Hepatic stellate cell (primary cell): Measurements from ENCODE around the gene CAPN9.

Experiments
- DNase-seq: peaks from one replicate; pipeline ENCODE4 v3.0.0; 2011; ENCODE audit warnings: low spot score

The CAPN9 gene

DNA sequence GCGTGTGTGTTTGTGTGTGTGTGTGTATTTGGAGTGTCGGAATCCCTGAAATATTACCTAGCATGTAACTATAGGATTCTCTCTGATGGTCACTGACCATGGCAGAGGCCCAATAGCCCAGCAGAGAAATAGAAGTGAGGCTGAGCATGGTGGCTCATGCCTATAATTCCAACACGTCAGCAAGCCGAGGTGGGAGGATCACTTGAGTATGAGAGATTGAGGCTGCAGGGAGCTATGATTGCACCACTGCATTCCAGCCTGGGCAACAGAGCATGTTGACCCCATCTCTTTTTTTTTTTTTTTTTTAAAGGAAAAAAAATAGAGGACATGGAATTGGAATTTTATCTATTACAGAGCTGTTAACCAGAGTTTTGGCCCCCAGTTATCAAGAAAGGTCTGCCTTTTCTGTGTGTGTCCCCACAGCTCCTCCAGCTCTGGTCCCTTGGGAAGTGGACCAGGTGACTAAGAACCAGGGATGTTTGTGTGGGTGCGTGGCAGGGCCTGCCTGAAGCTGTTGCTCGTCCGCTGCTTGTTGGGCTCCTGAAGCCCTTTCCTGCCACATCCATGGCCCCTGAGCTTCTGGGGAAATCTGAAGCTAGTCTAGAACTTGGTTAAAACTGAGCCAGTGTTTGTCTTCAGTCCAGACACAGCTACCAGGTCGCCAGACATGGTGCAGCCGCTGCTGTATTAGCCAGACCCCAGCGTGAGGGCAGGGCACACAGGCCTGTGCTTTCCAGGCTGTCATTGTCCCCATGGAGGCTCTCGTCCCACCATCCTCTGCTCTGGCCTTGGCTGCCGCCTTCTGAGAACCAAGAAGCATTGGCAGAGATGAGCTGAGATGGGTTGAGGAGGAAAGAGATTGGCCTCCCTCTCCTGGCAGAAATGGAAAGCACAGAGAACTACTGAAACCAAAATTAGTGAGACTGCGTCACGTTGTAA lies 25.5 kb downstream of the CAPN9 start:
- peak; percentile 81 for DNase-seq

DNA sequence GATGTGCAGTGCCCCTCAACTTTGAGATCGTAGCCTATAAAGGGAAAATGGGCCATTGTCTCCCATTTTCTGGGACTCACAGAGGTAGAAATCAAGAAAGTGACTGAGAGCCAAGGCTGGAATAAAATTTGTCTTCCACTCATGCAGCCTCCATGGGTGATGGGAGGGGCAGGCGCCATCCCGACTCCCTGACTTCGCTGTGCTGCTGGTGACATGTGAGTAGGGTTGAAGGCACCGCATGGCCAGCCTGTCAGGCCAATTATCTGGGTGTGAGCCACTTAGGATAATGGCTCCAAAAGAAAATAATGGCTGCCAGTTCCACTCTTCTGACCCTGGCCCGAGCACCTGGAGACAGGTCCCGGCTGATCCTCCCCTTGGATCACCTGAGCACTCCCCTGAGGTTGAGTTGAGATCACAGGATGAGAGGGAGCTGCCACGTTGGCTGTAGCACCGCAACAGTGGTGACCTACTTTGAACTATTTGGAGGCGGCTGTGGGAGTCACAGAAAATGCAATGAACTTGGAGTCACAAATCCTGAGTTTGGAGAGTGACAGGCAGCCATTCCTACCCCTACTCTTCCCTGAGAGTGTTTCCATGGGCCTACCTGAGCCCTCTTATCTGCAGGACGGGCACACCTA lies 26.3 kb downstream of the CAPN9 start:
- no peak for DNase-seq

DNA sequence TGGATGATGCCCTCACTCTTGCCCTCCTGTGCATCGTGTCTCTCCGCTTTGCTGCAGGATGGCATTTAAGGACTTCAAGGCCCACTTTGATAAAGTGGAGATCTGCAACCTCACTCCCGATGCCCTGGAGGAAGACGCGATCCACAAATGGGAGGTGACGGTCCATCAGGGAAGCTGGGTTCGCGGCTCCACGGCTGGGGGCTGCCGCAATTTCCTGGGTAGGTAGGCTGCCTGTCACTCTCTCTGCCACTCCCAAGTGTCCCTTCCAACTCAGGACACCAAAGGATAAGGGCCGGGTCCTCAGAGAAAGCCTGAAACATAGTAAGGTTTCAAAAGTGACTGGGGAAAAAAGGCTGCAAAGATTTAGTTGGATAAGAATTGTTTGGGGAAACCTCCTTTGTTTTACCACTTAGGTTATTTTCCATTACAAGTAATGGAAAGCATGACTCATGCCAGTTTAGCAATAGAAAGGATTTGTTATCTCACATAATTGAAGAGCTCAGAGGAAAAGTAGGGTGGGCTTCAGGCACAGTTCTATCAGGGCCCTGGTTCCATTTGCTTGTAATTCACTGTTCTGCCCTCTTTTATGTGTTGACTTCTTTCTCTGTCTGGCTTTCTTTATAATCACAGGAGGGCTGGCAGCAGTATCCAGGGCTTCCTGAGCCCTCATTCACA lies 31.9 kb downstream of the CAPN9 start:
- DNase-seq = no peak

DNA sequence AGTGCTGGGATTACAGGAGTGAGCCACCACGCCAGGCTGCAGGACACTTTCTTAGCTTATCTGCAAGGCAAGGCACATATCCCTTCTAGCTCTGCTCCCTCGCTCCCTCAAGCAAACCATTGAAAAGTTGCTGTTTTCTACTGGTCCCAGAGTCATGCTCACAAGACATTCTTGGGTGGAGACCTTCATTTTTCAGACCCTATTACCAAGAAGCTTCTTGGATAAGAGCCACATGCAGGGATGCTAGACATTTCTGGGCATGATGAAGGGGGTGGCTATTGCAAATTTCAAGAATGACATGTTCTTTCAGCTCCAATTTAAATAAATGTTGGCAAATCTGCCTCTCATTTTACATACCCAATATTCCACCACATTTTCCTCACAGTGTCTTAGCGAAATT lies 33.9 kb downstream of the CAPN9 start:
- no peak for DNase-seq

DNA sequence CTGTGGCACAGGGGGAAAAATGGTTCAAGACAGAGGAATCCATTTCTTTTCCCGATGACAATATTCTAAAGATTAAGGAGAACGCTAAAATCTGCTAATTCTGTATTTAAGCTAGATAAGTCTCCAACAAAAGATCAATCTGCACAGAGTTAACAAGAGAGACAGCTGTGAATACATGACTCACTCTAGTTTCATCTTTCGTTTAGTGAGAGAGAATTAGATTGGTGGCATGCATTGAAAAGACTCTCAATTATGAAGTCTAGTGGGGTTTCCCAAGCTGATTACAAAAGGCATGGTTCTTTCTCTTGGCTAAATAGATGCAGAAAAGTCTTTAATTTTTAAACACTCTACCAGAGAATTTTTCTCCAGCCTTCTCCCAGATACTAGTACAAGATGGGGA lies 34.4 kb downstream of the CAPN9 start:
- DNase-seq = no peak

DNA sequence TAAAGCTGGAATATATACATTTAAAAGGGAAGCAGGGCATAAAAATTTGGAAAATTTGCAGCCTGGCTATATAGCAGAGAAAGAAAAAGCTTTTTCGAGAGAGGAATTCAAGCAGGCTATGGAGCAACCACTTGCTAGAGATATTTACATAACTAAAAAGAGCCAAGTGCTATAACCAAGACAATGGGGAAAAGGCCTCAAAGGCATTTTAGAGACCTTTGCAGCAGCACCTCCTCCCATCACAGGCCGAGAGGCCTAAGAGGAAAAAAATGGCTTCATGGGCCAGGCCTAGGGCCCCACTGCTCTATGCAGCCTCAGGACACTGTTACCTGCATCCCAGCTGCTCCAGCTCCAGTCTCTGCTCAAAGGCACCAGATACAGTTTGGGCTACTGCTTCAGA lies 37.0 kb downstream of the CAPN9 start:
- DNase-seq = no peak

DNA sequence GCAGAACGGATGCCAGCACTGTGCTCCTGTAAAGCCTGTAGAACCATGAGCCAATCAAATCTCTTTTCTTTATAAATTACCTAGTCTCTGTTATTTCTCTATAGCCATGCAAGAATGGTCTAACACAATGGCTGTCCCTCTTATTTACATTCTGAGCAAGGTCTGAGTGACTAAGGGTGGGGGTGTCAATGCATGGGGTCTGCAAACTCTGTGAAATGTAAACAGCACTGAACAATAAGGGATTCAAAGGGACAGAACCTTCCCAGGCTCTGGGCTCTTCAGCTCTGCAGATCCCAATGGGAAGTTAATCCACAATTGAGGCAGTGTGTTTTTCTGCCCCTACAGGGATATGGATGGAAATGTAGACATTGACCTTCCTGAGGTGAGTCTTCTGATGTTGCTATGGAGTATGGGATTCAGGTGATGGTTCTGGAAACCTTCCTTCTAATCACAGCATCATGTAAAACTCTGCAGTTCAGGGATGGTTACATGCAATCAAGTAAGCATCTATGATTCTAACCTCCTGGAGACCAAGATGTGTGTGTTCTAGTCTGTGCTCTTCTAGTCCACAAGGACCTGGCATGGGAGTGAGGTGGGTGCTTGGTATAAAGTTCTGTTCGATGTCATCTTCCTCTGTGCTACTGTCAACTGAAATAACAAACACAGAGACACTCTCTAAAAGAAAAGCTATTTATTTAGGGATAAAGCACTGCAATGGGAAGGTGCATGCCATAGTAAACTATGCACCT lies 38.6 kb downstream of the CAPN9 start:
- DNase-seq = no peak

DNA sequence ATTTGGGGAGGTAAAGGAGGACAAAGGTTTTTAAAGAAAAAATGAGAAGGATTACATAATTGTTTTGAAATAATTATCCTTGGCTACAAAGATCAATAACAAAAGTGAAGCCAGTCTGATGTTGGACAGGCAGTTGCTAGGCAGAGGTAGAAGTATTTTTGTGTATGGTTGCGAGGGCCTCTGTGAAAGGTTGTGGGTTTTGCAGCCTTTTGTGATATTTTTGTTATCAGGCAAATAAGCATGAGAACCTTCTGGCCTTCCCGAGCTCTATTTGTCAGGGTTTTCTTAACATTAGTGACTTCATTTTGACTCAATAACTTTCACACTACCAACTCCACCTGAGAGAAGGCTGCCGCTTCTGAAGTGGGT lies 39.2 kb downstream of the CAPN9 start:
- no peak for DNase-seq

DNA sequence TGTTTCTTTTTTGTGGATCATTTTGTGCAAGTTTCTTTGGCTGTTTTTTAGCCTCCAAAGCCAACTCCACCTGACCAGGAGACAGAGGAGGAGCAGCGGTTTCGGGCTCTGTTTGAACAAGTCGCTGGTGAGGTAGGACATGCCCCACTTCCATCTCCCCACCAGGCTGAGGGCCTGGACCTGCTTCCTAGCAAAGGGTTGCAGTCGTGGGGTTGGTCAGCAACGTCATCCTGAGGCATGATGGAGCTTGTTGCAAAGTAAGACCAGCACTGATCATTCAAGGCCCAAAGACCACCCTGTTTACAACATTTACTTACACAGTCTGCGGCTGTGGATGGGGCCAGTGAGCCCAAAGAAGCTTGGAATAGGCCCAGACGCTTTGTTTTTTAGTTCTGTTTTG lies 40.3 kb downstream of the CAPN9 start:
- no peak for DNase-seq

DNA sequence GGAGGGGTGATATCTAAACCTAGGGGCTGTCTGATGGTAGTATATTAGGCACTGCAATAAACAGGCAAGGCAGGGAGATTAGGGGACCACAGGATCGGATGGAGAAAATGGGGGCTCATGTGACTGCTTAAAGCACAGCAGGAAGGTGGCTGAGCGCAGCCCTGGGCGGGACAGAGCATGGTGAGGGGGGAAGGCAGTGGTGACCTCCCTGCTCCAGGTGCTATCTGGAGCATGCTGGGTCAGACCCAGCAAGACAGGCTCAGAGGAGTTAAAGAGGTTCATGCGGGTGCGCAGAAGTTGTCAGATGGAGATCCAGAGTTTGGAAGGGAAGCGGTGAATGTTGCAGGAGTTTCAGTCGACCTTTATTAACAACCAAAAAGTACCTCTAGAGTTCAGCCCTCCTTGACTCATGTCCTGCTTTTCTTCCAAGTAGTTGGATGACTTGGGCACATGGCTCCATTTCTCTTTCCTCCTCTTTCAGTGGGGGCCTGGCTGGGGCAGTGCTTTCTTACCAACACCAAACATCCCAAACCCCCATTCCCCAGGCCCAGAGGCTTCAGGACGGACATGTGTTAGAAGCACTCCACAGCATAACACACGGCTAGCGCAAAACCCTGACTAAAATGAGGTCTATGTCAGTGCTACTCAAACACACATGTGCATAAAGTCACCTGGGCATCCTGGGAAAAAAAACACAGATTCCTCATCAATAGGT lies 41.5 kb downstream of the CAPN9 start:
- no peak for DNase-seq

DNA sequence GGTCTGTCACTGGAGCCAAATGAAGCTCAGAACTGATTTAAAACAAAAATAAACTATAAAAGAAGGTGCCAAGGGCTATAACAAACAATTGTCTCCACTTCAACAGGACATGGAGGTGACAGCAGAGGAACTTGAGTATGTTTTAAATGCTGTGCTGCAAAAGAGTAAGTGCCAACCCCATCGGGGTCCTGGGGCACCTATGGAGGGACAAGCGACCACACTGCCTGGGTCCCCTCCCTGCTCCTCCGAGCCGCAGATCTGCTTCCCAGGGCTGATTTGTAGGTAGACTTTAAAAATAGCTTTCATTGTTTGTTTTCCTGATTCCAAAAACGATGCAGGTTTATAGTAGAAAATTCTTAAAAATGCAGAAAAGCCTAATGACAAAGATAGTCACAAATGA lies 42.8 kb downstream of the CAPN9 start:
- no peak for DNase-seq

DNA sequence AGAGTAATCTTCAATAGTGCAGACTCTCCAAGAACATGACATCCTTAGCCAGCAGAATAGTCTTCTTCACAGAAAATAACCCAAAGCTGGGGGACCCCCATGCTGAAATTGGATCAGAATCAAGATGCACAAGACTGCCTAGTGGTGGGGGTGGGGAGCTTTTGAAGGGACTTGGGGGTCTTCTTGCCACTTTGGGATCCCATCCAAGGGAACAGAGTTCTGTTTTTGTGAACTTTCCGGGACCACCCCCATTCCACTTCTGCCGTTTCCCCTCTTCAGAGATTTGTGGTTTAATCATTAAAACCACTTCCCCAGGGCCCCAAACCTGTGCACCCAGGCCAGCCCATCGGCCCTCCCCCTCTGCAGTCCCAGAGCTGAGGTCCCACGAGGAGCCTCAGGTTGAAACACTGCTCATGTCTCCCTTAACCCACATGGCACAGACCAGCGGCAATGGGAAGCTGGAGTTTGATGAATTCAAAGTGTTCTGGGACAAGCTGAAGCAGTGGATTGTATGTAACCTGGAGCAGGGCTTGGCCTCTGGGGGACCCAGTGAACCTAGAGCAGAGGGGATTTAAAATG lies 44.9 kb downstream of the CAPN9 start:
- no peak for DNase-seq

DNA sequence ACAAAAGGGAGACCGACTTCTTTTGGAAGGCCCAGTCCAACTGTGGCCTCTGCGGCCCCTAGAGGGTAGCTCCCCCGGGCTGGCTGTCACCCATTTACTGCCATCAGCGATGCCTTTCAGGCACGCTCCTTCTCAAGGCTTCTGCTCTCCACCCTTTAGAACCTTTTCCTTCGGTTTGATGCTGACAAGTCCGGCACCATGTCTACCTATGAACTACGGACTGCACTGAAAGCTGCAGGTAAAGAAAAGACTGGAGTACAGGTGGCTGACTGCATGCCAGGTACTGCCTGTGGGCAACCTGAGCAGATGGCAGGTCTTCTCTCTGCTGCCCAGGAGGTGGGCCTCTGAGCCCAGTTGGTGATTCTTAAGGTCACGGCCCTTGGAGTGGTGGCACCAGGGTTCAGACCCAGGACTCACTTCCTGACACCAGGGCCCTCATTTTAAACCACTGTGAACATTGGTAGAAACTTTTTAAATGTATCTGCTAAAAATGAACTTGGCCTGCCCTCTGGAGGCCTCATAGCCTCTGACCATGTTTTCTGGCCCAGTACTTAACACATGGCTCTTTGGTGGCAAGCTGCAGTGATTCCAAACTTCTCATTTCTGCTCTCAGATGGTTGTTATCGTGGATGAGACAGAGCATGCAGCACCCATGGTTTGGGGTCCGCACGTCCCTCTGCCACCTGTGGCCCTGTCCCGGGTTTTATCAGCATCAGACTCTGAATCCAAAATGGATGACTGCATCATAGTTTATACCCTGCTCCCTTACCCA lies 45.7 kb downstream of the CAPN9 start:
- DNase-seq = no peak

DNA sequence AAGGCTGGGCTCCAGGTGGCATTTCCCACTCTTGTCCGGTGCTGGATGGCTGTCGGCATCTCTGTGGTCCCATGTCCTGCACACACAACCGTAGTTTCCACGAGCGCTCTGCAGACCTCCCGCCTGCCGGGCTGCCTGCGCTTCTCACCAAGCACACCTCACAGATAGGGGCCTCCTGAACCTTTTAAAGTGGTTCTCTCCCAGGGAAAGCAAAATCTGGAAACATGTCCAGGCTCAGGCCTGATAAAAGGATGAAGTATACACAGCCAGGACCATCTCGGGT lies 46.2 kb downstream of the CAPN9 start:
- no peak for DNase-seq

DNA sequence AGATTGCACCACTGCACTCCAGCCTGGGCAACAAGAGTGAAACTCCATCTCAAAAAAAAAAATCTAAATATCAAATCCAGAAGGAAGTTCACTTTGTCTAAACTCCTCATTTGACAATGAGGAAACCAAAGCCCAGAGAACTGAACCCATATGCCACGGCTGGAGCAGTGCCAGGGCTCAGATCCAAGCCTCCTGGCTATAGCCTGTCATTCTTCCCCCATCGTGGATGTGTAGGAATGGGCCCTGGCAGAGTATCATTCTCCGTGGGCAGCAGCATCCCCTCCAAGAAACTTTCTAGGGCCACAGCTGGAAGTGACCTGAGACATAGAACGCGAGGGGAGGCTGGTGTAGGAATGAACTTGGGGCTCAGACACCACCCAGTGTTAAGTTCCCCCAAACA lies 47.2 kb downstream of the CAPN9 start:
- no peak for DNase-seq

DNA sequence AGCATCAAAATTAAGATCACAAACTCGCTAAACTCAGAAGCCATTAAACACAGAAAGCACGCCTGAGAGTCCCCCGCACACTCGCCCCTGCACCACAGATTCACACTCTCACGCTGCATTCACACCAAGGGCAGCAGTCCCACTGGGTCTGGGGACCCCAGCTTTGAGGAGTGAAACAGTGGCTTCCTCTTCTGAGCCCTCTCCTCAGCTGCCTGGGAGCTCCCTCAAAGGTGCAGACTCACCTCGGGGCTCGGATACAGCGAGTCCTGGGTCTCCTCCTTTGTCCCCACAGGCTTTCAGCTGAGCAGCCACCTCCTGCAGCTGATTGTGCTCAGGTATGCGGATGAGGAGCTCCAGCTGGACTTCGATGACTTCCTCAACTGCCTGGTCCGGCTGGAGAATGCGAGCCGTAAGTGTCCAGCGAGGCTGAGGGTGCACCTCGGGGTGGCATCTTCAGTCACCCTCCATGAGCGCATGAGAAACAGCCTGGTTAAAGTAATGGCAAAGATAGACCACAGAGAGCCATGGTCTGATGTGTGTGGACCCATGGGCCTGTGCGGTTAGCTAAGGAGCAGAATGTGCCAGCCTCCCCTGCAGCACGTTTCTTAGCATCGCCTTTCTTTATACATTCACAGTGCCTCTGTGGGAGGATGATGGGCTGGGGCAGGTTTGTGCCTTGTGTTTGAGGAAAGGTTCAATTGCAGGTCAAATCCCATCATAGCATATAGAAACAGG lies 47.9 kb downstream of the CAPN9 start:
- DNase-seq = no peak

DNA sequence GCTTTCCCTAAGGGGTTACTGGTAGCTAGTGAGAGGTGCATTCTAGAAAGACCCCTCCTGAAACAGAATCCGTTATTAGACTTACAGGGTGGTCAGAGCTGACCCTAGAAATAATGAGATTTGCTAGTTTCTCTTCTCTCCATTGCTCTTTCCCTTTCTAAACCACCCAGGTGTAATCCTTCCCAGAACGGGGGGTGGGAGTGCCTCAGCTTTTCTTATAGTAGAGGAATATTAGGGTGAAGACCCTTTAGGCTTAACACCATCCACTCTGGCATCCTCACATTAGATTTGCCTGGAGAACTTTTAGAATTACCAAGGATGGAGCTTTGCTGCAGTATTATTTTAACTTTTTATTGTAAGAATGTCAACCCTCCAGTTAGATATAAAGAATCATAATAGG lies 49.4 kb downstream of the CAPN9 start:
- no peak for DNase-seq

DNA sequence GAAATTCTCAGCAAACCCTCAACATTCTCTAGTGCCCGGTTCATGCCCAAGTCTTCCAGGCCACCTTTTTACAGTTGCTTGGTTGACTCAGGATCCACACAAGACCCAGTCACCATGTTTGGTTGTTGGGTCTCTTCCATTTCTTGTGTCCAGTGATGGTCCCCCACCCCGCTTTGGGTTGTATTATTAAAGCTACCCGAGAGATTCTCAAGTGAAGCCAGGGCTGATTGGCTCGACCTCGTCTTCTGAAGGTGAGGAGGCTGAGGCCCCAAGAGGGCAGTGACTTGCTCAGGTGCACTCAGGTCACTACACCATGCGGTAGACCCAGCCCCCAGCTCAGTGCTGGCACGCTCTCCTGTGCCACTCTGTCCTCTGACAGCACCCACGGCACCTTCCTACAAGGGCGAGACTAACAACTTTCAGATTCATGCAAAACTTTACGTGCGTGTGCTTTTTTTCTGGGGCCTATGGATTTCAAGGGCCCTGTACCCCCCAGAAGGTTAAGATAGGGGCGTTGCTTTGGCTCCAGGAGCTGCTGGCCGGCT lies 50.3 kb downstream of the CAPN9 start:
- no peak for DNase-seq

DNA sequence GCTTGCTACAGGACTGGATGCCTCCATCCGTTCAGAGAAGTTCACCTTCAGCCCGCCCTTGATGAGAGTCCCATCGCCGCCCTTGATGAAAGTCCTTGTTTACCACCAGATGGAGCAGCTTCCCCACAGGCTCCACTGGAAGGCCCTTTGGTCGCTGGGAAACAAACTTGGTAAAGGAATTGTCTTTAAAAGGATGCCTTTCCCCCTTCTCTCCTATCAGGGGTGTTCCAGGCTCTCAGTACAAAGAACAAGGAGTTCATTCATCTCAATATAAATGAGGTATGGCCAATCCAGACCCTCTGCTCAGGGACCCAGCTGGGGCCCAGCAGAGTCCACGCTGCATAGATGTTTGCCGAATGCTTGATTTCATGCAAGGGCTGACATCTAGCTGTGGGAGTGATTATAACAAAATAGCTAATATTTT lies 50.8 kb downstream of the CAPN9 start:
- peak; percentile 76 for DNase-seq

DNA sequence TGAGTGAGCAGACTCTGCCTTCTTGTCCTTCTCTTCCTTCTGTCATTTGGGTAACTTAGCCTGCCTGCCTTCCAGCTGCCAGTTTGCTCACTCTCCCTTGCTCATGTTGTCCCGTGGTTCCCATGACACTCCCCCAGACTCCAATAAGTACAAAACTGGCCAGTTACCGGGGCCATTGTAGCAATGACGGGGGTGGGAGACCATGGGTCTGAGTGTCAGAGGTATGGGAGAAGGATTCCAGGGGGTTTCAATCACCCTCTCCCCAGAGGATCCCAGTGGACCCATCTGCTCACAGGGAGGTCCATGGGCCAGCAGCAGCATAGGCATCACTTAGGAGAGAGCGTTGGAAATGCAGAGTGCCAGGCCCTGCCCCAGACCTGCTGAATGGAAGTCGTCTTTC lies 51.3 kb downstream of the CAPN9 start:
- DNase-seq = no peak
